HG03521 (cell line): ENCODE data around the gene GTPBP1.

ENCODE experiments used
- ATAC-seq: cut with Tn5 transposase; IDR thresholded peaks from one replicate; pipeline ENCODE4 v1.9.1; 2021; ENCODE audit warnings: mild to moderate bottlenecking, moderate library complexity; ENCODE audit not compliant: unreplicated experiment

GTPBP1 gene

GRCh38 chr22:38739300-38740055, 33.7 kb downstream of the GTPBP1 start:
- ATAC-seq = no peak

- ATAC-seq = no peak
Measured at GRCh38 chr22:38740116-38740723, 34.5 kb downstream of the GTPBP1 start.

- ATAC-seq = no peak
Measured at GRCh38 chr22:38740754-38741153, 35.0 kb downstream of the GTPBP1 start.

- no peak for ATAC-seq
Measured at GRCh38 chr22:38741166-38741565, 35.4 kb downstream of the GTPBP1 start.

GRCh38 chr22:38741576-38741975, 35.8 kb downstream of the GTPBP1 start:
- no peak for ATAC-seq

GRCh38 chr22:38742176-38742942, 36.6 kb downstream of the GTPBP1 start:
- no peak for ATAC-seq

GRCh38 chr22:38744981-38745380, 39.2 kb downstream of the GTPBP1 start:
- no peak for ATAC-seq

GRCh38 chr22:38745676-38746460, 40.1 kb downstream of the GTPBP1 start:
- no peak for ATAC-seq

- no peak for ATAC-seq
Measured at GRCh38 chr22:38748487-38749136, 42.9 kb downstream of the GTPBP1 start.

- no peak for ATAC-seq
Measured at GRCh38 chr22:38750104-38750503, 44.4 kb downstream of the GTPBP1 start.

- ATAC-seq = no peak
Measured at GRCh38 chr22:38750638-38751037, 44.9 kb downstream of the GTPBP1 start.

- no peak for ATAC-seq
Measured at GRCh38 chr22:38751066-38751421, 45.3 kb downstream of the GTPBP1 start.

GRCh38 chr22:38751422-38752346, 45.9 kb downstream of the GTPBP1 start:
- ATAC-seq = peak; percentile 30

- no peak for ATAC-seq
Measured at GRCh38 chr22:38753948-38754750, 48.4 kb downstream of the GTPBP1 start.

- ATAC-seq = no peak
Measured at GRCh38 chr22:38754751-38755154, 49.0 kb downstream of the GTPBP1 start.

- ATAC-seq = peak; percentile 17
Measured at GRCh38 chr22:38755155-38755910, 49.6 kb downstream of the GTPBP1 start.

GRCh38 chr22:38755911-38756532, 50.3 kb downstream of the GTPBP1 start, which contains the start of gene SUN2:
TSS of gene SUN2 (minus strand) at chr22:38755998. CDS start at chr22:38752628, 3,370 bp downstream.
- ATAC-seq = peak; percentile 61
